Measurements from ENCODE around the gene TAF15.

The TAF15 gene

GRCh38 chr17:35875072-35875799, 66.0 kb downstream of the TAF15 start:
- no peak for DNase-seq

GRCh38 chr17:35875800-35876139, 66.5 kb downstream of the TAF15 start:
- no peak for DNase-seq

- DNase-seq: no peak
These were observed 67.2 kb downstream of the TAF15 start for GRCh38 chr17:35876534-35876933.

- DNase-seq: no peak
These were observed 68.2 kb downstream of the TAF15 start for GRCh38 chr17:35877345-35878029.

- no peak for DNase-seq
These were observed 69.1 kb downstream of the TAF15 start for GRCh38 chr17:35878361-35878760.

- DNase-seq: no peak
These were observed 70.7 kb downstream of the TAF15 start, which contains the start of gene CCL5 for GRCh38 chr17:35879773-35880654. Gene CCL5, minus strand, starts transcription at chr17:35880360.

- DNase-seq: no peak
These were observed 80.0 kb downstream of the TAF15 start for GRCh38 chr17:35889241-35889640.

GRCh38 chr17:35889818-35890773, 80.8 kb downstream of the TAF15 start:
- peak; percentile 48 for DNase-seq

GRCh38 chr17:35890774-35891155, 81.5 kb downstream of the TAF15 start:
- DNase-seq: no peak

- DNase-seq: no peak
These were observed 82.0 kb downstream of the TAF15 start for GRCh38 chr17:35891269-35891668.

GRCh38 chr17:35892091-35893035, 83.1 kb downstream of the TAF15 start:
- peak; percentile 21 for DNase-seq

GRCh38 chr17:35893751-35894150, 84.5 kb downstream of the TAF15 start:
- no peak for DNase-seq

GRCh38 chr17:35894206-35894605, 84.9 kb downstream of the TAF15 start:
- DNase-seq: no peak

- peak; percentile 27 for DNase-seq
These were observed 86.6 kb downstream of the TAF15 start for GRCh38 chr17:35895636-35896587.

Data from fibroblast of skin of back (primary cell).